ENCODE data around the gene CTSE. TPM values are rescaled to one million over a fixed set of nuclear protein-coding genes. Genes with fewer than 3 reads are reported as not detected.
A peak's percentile ranks its signal among the peaks of the same experiment; 100 is the strongest.

Gene CTSE
- total RNA-seq, 1 donor from 2014 or later = not detected

DNA sequence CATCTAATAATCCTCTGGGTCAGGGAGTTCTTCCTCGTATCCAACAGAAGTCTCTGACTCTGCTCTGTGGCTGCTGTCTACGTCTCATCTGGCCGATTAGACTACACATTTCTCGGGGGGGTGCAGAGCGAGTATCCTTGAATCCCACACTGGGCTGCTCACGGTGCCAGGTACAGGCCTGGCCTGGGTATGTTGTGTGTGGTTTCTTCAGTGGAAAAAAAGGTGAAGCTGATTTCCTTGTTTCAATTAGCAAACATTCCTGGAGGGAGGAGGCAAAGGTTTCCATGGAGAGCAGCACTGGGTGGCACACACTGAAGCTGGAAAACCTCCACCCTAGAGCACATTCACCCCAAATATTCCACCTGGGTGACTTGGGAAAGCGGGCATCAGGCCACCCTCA, 18.5 kb downstream of the CTSE start:
- H3K27ac Mint-ChIP-seq (ENCODE audit: unreplicated experiment) = no peak overlapping the region

DNA sequence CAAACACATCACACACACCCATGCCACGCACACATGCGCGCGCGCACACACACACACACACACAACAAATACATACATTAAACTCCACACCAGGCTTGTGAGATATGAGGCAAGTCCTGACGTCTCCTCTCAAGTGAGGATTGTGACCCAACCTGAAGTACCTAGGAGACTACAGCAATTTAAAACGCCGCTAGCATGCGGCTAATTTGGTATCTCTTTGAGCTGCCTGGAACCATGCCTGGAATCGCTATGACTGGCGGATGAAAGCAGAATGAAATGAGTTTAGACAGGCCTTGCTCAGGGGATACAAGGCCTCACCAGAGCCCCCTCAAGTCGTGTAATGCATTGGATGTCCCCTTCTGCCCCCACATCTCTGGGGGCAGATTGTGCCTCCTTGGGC, 18.9 kb downstream of the CTSE start:
- no peak overlapping the region for H3K4me3 Mint-ChIP-seq (ENCODE audit: unreplicated experiment)
- H3K4me1 Mint-ChIP-seq (ENCODE audit: low read depth, unreplicated experiment) = peaks cover 2% of the 10 kb centered on the region
- TF ChIP-seq, protein P1, sequence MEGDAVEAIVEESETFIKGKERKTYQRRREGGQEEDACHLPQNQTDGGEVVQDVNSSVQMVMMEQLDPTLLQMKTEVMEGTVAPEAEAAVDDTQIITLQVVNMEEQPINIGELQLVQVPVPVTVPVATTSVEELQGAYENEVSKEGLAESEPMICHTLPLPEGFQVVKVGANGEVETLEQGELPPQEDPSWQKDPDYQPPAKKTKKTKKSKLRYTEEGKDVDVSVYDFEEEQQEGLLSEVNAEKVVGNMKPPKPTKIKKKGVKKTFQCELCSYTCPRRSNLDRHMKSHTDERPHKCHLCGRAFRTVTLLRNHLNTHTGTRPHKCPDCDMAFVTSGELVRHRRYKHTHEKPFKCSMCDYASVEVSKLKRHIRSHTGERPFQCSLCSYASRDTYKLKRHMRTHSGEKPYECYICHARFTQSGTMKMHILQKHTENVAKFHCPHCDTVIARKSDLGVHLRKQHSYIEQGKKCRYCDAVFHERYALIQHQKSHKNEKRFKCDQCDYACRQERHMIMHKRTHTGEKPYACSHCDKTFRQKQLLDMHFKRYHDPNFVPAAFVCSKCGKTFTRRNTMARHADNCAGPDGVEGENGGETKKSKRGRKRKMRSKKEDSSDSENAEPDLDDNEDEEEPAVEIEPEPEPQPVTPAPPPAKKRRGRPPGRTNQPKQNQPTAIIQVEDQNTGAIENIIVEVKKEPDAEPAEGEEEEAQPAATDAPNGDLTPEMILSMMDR (IDR thresholded peaks at IDR 0.05; ENCODE audit: partially characterized antibody, unreplicated experiment) = no peak
- no peak for DNase-seq
- H3K9me3 Mint-ChIP-seq (ENCODE audit: unreplicated experiment) = peaks cover 10% of the 10 kb centered on the region
- peaks cover 7% of the 10 kb centered on the region for H3K36me3 Mint-ChIP-seq (ENCODE audit: unreplicated experiment)
- H3K27me3 Mint-ChIP-seq (ENCODE audit: unreplicated experiment) = peaks cover 2% of the 10 kb centered on the region
- H3K27ac Mint-ChIP-seq (ENCODE audit: unreplicated experiment) = no peak overlapping the region

More for the DNA sequence above, 18.5 kb downstream of the CTSE start:
- Mint-ChIP-seq H3K36me3 (ENCODE audit: unreplicated experiment) (peaks cover 7% of the 10 kb centered on the region), H3K4me1 (ENCODE audit: low read depth, unreplicated experiment) (peaks cover 2% of the 10 kb centered on the region), H3K9me3 (ENCODE audit: unreplicated experiment) (peaks cover 10% of the 10 kb centered on the region), H3K27me3 (ENCODE audit: unreplicated experiment) (peaks cover 2% of the 10 kb centered on the region), H3K4me3 (ENCODE audit: unreplicated experiment) (no peak overlapping the region)
- TF ChIP-seq, protein P1 (IDR thresholded peaks at IDR 0.05; ENCODE audit: partially characterized antibody, unreplicated experiment) = no peak
- no peak for DNase-seq

DNA sequence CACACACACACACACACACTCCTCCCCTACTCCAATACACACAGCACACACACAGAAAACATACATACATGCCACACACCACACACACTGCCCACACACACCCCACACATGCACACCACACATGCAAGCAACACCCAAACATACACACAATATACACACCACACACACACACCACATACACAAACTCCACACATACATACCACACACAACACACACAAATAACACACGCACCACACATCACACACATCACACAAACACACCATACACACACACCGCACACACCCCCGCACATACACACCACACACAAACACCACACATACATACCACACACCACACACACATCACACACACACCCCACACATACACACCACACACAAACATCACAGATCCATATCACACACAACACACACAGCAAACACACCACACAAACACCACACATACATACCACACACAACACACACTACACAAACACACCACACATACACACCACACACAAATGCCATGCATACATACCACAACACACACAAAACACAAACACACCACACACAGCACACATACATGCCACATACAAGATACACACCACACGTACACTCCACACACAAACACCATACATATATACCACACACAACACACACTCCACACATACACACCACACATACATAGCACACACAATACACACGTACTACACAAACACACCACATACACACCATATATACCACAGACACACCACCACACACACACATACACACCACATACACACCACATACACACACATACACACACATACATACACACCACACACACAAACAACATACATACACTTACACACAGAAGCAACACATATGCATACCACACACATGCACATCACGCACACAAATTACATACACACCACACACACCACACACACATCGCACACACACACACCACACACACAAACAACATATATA, 19.6 kb downstream of the CTSE start:
- TF ChIP-seq, protein P1 (IDR thresholded peaks at IDR 0.05; ENCODE audit: partially characterized antibody, unreplicated experiment) = no peak
- Mint-ChIP-seq H3K9me3 (ENCODE audit: unreplicated experiment) (peaks cover 10% of the 10 kb centered on the region), H3K4me3 (ENCODE audit: unreplicated experiment) (peak overlapping the region; percentile 49), H3K4me1 (ENCODE audit: low read depth, unreplicated experiment) (peaks cover 2% of the 10 kb centered on the region), H3K36me3 (ENCODE audit: unreplicated experiment) (peaks cover 8% of the 10 kb centered on the region), H3K27ac (ENCODE audit: unreplicated experiment) (peak overlapping the region; percentile 55), H3K27me3 (ENCODE audit: unreplicated experiment) (peaks cover 2% of the 10 kb centered on the region)
- DNase-seq = no peak

DNA sequence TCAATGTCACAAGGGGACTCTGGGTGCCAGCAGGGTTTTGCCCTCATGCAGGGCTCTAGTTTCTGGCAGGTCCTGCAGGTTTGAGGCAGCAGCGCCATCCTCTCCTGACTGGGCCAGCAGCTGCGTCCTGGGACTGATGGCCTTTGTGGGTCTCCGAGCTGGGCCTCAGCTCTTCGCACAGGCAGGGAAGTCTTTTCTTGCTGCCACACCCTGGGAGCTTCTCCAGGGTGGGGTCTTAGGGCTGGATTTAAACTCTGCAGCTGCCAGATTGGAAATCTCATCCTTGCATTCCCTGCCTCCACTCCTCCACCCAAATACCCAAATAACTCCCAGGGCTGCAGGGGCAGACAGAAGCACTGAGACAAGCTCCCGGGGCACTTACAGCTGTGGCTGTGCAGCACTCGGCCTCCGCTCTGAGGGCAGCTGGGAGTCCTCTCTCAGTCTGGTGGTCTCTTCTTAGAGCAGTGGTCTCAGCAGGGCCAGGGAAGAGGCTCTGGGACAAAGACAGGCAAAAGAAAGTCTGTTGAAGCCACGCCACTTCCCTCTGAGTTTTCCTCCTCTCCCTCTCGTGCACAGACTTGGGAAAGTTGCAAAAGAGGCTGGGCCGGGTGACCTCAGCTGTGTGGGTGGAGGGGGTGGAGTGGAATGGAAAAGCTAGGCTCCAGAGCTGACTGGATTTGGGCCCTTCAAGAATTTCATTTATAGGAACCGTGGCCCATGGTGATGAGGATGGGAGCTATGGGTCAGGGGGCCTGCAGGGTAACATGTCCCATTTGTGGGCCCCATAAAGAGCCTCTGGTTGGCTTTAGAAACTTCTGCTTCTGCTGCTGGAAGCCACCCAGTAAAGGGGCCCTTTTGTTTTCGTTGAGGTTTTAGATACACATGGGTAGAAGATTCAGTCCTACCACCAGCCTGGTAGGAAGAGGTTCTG, 20.6 kb downstream of the CTSE start, which contains the start of gene RAB7B:
Gene RAB7B (minus strand): TSS at position 525 of the 931 bp plus-strand sequence. CDS start 9,260 bp downstream, outside the sequence.
- DNase-seq = no peak
- H3K4me3 Mint-ChIP-seq (ENCODE audit: unreplicated experiment) = peak within 1 kb of the TSS; percentile 49
- H3K36me3 Mint-ChIP-seq (ENCODE audit: unreplicated experiment) = peaks cover 11% of the 10 kb centered on the region
- H3K4me1 Mint-ChIP-seq (ENCODE audit: low read depth, unreplicated experiment) = peaks cover 2% of the 10 kb centered on the region
- H3K27ac Mint-ChIP-seq (ENCODE audit: unreplicated experiment) = peak within 1 kb of the TSS; percentile 55
- H3K27me3 Mint-ChIP-seq (ENCODE audit: unreplicated experiment) = peaks cover 2% of the 10 kb centered on the region
- TF ChIP-seq, protein P1 (IDR thresholded peaks at IDR 0.05; ENCODE audit: partially characterized antibody, unreplicated experiment) = no peak
- H3K9me3 Mint-ChIP-seq (ENCODE audit: unreplicated experiment) = peaks cover 10% of the 10 kb centered on the region
